ENCODE data around the gene FGD2.

DNA sequence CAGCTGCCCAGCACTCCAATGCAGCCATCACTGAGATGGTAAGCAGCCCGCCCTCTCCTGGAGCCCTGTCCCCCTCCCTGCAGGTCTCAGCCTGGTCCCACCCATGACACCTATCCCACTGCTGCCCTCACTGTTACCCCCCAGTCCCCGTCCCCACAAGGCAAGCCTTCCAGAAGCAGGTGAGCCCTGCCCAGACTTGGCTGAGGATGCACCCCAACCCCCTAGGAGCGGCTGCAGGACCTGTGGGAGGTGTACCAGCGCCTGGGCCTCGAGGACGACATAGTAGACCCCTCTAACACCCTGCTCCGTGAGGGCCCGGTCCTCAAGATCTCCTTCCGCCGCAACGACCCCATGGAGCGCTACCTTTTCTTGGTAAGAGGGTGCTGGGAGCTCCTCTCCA lies 9.2 kb downstream of the FGD2 start:
- TF ChIP-seq, protein P1, sequence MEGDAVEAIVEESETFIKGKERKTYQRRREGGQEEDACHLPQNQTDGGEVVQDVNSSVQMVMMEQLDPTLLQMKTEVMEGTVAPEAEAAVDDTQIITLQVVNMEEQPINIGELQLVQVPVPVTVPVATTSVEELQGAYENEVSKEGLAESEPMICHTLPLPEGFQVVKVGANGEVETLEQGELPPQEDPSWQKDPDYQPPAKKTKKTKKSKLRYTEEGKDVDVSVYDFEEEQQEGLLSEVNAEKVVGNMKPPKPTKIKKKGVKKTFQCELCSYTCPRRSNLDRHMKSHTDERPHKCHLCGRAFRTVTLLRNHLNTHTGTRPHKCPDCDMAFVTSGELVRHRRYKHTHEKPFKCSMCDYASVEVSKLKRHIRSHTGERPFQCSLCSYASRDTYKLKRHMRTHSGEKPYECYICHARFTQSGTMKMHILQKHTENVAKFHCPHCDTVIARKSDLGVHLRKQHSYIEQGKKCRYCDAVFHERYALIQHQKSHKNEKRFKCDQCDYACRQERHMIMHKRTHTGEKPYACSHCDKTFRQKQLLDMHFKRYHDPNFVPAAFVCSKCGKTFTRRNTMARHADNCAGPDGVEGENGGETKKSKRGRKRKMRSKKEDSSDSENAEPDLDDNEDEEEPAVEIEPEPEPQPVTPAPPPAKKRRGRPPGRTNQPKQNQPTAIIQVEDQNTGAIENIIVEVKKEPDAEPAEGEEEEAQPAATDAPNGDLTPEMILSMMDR (conservative IDR thresholded peaks at IDR 0.05; ENCODE audit: low read depth, low read length) = no peak
- TF ChIP-seq EZH2 (IDR thresholded peaks at IDR 0.05; ENCODE audit: low read length, unreplicated experiment) = no peak
